Kidney tubule cell (primary cell): Measurements from ENCODE around the gene TPPP3.
"Not testable (repeated sequence)": the region's sequence is repeated elsewhere in the genome, so short reads cannot be mapped to it uniquely, and the experiment has no call there.

Experiments used
- DNase-seq: peaks from one replicate; pipeline ENCODE4 v3.0.0-alpha.2; 2018; ENCODE audit warnings: low spot score

TPPP3 gene

GRCh38 chr16:67426022-67426421 is 32.7 kb upstream of the TPPP3 start:
- DNase-seq: no peak

GRCh38 chr16:67425580-67425979 is 32.3 kb upstream of the TPPP3 start:
- no peak for DNase-seq

GRCh38 chr16:67425061-67425460 is 31.8 kb upstream of the TPPP3 start:
- no peak for DNase-seq

GRCh38 chr16:67424261-67424615 is 30.9 kb upstream of the TPPP3 start:
- no peak for DNase-seq

GRCh38 chr16:67423611-67424260 is 30.4 kb upstream of the TPPP3 start:
- no peak for DNase-seq

- DNase-seq: no peak
Measured at GRCh38 chr16:67423015-67423414, 29.7 kb upstream of the TPPP3 start.

GRCh38 chr16:67421030-67421429 is 27.7 kb upstream of the TPPP3 start:
- DNase-seq: no peak

GRCh38 chr16:67419931-67420330 is 26.6 kb upstream of the TPPP3 start:
- no peak for DNase-seq

- DNase-seq: no peak
Measured at GRCh38 chr16:67419502-67419901, 26.2 kb upstream of the TPPP3 start.

GRCh38 chr16:67417333-67418061 is 24.2 kb upstream of the TPPP3 start:
- DNase-seq: no peak

GRCh38 chr16:67415872-67416793 is 22.8 kb upstream of the TPPP3 start, which contains the start of gene ZDHHC1:
ZDHHC1 (minus strand) TSS chr16:67416477; CDS start chr16:67407775, 8,702 bp downstream.
- peak; percentile 72 for DNase-seq

GRCh38 chr16:67415421-67415820 is 22.1 kb upstream of the TPPP3 start:
- DNase-seq: not testable (repeated sequence)

- no peak for DNase-seq
Measured at GRCh38 chr16:67413978-67414911, 20.9 kb upstream of the TPPP3 start.

- no peak for DNase-seq
Measured at GRCh38 chr16:67412294-67412693, 19.0 kb upstream of the TPPP3 start.

GRCh38 chr16:67411339-67411738 is 18.0 kb upstream of the TPPP3 start:
- no peak for DNase-seq

- no peak for DNase-seq
Measured at GRCh38 chr16:67409631-67410030, 16.3 kb upstream of the TPPP3 start.

GRCh38 chr16:67407788-67408452 is 14.6 kb upstream of the TPPP3 start:
- DNase-seq: no peak

- DNase-seq: no peak
Measured at GRCh38 chr16:67407176-67407787, 14.0 kb upstream of the TPPP3 start.

- peak; percentile 48 for DNase-seq
Measured at GRCh38 chr16:67406111-67406971, 13.0 kb upstream of the TPPP3 start.

- DNase-seq: no peak
Measured at GRCh38 chr16:67405336-67405735, 12.0 kb upstream of the TPPP3 start.
